ENCODE measurements around the gene ABHD11. TPM values are rescaled to one million over a fixed set of nuclear protein-coding genes. Genes with fewer than 3 reads are reported as not detected.

The ABHD11 gene
- total RNA-seq, 1 donor from 2014 or later, result 16.4 TPM

DNA sequence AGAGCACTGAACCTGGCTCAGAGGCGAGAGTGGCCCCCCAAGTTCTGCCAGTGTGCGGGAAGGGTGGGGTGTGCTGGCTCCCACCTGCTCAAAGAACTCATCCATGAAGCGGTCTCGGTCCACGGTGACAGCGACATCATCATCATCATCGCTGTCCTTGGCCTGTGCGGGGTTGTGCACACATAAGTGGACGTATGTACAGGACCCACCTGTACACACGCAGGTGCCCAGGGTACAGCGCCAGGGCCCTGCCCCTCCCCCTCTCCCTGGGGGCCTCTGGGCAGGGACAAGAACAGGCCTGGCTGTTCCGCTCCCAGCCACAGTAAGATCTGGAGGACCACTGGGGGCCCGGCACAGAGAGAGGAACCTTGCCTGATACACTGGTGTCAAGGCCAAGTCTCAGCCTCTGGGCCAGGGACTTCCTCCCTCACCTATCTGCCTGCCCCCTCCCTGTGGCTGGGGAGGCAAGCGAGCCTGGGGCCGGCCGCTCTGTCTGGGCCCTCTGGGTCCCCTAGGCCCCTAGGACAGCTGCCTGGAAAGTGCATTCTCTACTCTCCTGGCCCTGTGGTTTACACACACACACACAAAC, 29.5 kb downstream of the ABHD11 start:
- TF ChIP-seq, protein P1, sequence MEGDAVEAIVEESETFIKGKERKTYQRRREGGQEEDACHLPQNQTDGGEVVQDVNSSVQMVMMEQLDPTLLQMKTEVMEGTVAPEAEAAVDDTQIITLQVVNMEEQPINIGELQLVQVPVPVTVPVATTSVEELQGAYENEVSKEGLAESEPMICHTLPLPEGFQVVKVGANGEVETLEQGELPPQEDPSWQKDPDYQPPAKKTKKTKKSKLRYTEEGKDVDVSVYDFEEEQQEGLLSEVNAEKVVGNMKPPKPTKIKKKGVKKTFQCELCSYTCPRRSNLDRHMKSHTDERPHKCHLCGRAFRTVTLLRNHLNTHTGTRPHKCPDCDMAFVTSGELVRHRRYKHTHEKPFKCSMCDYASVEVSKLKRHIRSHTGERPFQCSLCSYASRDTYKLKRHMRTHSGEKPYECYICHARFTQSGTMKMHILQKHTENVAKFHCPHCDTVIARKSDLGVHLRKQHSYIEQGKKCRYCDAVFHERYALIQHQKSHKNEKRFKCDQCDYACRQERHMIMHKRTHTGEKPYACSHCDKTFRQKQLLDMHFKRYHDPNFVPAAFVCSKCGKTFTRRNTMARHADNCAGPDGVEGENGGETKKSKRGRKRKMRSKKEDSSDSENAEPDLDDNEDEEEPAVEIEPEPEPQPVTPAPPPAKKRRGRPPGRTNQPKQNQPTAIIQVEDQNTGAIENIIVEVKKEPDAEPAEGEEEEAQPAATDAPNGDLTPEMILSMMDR (IDR thresholded peaks at IDR 0.05; ENCODE audit: unreplicated experiment), result no peak
- Mint-ChIP-seq H3K36me3 (ENCODE audit: low read depth, unreplicated experiment) (peaks cover 6% of the 10 kb centered on the region), H3K27ac (ENCODE audit: unreplicated experiment) (no peak overlapping the region), H3K9me3 (ENCODE audit: unreplicated experiment) (no peaks in the 10 kb centered on the region), H3K4me3 (ENCODE audit: unreplicated experiment) (no peak overlapping the region), H3K4me1 (ENCODE audit: unreplicated experiment) (no peaks in the 10 kb centered on the region), H3K27me3 (ENCODE audit: unreplicated experiment) (peaks cover 7% of the 10 kb centered on the region)
- no peak for DNase-seq (ENCODE audit: low spot score)

DNA sequence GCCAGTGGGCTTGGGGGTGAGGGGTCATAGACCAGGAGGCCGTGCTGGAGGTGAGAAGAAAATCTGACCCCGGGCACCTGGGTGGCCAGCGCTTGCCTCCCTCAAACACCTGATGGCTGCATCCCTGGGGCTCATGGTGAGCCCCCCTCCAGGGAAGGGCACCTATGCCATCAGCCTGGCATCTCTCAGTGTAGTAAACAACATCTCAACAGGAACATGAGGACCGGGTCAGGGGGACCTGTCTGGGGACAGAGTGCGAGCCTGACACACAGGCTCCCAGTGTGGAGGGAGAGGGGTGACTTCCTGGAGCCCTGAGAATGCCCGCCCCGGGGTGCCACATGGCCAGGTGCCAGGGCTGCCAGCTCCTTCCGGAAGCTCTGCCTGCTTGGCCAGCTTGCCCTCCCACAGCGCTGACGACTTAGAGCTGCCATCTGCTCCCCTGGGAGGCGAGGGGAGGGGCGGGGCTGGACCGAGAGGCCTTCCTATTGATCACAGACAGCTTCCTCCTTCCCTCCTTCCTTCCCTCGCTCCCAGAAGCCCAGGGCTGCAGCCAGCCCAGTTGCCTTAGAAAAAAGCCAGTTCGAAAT, 31.5 kb downstream of the ABHD11 start:
- no peak for DNase-seq (ENCODE audit: low spot score)
- H3K27ac Mint-ChIP-seq (ENCODE audit: unreplicated experiment), result no peak overlapping the region
- H3K4me3 Mint-ChIP-seq (ENCODE audit: unreplicated experiment), result no peak overlapping the region
- H3K27me3 Mint-ChIP-seq (ENCODE audit: unreplicated experiment), result peaks cover 8% of the 10 kb centered on the region
- TF ChIP-seq, protein P1 (IDR thresholded peaks at IDR 0.05; ENCODE audit: unreplicated experiment), result no peak
- H3K9me3 Mint-ChIP-seq (ENCODE audit: unreplicated experiment), result no peaks in the 10 kb centered on the region
- peaks cover 4% of the 10 kb centered on the region for H3K36me3 Mint-ChIP-seq (ENCODE audit: low read depth, unreplicated experiment)
- no peaks in the 10 kb centered on the region for H3K4me1 Mint-ChIP-seq (ENCODE audit: unreplicated experiment)

DNA sequence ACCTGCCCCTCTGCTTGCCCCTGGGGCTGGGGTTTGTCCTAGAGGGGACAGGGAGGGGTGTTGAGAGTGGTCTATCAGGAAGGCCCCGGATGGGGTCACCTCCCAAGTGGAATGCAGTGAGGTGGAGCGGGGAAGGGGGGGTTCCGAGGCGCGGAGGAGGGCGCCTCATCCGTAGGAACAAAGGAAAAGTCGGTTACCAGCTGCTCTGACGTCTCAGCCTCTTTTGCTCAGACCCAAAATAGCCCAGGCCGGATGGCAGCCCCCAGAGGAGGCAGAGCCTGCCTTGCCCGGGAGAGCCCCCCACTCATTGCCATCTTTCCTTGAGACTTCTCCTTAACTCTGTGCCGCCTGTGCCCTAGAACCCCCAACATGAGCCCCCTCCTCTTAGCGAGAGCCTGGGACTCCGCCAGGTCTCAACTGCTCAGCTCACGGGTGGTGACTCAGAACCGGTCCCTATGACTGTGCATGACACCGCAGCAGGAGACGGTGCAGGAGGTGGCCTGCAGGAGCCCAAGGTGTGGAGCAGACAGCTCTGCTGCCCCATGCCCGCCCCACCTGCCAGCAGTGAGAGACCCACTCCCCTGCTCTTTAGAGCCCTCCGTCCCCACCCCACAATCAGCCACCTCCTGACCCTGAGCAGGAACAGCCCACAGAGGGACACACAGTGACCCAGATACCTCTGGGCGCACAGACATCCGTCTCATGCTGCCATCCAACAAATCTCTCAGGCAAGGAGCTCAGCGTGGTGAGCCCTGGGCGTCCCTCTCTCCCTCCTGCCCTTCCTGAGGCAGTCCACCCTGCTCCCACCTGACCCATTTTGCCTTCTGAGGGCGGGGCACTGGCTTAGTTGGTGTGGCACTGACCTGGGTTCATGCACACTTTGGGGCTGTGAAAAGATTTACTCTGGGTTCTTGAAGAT, 32.2 kb downstream of the ABHD11 start:
- H3K36me3 Mint-ChIP-seq (ENCODE audit: low read depth, unreplicated experiment), result peaks cover 11% of the 10 kb centered on the region
- no peaks in the 10 kb centered on the region for H3K9me3 Mint-ChIP-seq (ENCODE audit: unreplicated experiment)
- no peaks in the 10 kb centered on the region for H3K4me1 Mint-ChIP-seq (ENCODE audit: unreplicated experiment)
- no peak overlapping the region for H3K27ac Mint-ChIP-seq (ENCODE audit: unreplicated experiment)
- DNase-seq (ENCODE audit: low spot score), result no peak
- TF ChIP-seq, protein P1 (IDR thresholded peaks at IDR 0.05; ENCODE audit: unreplicated experiment), result no peak
- no peak overlapping the region for H3K4me3 Mint-ChIP-seq (ENCODE audit: unreplicated experiment)
- peaks cover 6% of the 10 kb centered on the region for H3K27me3 Mint-ChIP-seq (ENCODE audit: unreplicated experiment)

DNA sequence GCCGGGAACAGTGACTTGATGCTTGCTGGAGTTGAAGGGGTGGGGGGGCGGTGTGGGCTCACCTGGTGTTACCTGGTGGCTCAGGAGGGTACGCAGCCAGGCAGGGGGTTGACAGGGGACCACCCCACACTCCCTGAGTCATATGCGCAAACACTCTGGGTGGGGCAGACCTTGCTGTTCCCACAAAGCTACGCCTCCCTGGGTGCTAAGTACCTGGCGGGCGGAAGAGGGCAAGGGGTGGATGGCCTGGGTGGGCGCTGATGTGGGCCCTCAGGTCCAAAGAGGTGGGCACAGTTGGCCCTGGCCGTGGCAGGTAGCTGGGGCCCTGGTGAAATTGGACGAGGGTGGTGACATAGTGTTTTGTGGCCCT, 33.1 kb downstream of the ABHD11 start:
- Mint-ChIP-seq H3K36me3 (ENCODE audit: low read depth, unreplicated experiment) (peaks cover 11% of the 10 kb centered on the region), H3K4me1 (ENCODE audit: unreplicated experiment) (no peaks in the 10 kb centered on the region), H3K27me3 (ENCODE audit: unreplicated experiment) (peaks cover 6% of the 10 kb centered on the region), H3K9me3 (ENCODE audit: unreplicated experiment) (no peaks in the 10 kb centered on the region), H3K27ac (ENCODE audit: unreplicated experiment) (no peak overlapping the region), H3K4me3 (ENCODE audit: unreplicated experiment) (no peak overlapping the region)
- DNase-seq (ENCODE audit: low spot score), result no peak
- TF ChIP-seq, protein P1 (IDR thresholded peaks at IDR 0.05; ENCODE audit: unreplicated experiment), result no peak
